Activated CD4-positive, alpha-beta T cell treated with anti-CD3 and anti-CD28 coated beads, Interleukin-2, amount 50 U/mL, for 24 hours (primary cell): ENCODE data around the gene PER3.

Source experiments
- DNase-seq, 2 donors: peaks; one replicate each; pipeline ENCODE4 v3.0.0-alpha.2; 2020; ENCODE audit warnings: low read depth in 1 of 2, low spot score in 1 of 2

The PER3 gene

DNA sequence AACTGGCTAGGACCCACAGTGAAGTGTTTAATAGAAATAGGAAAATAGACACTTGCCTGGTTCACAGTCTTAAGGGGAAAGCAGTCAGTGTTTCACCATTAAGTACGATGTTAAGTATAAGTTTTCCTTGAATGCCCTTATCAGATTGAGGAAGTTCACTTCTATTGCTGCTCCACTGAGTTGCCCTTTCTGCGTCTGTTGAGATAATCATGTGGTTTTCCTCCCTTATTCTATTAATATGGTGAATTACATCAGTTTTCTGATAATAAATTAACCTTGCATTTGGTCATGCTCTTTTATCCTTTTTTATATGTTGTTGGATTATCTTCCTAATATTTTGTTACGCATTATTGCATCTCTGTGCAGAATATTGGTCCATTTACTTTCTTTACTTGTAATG is 47.4 kb downstream of the PER3 start:
- DNase-seq, result no peak

DNA sequence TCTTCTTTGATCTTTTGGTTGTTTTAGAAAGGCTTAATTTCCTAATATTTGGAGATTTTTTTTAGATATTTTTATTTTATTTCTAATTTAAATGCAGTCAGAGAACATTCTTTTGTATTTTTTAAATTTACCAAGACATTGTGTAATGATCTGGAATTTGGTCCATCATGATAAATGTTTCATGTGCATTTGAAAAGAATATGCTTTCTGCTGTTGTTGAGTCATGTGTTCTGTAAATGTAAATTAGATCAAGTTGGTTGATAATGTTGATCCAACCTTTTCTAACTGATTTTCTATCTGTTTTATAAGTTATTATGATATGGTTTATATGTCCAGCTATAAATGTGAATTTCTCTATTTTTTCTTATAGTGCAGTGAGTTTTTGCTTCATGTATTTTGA is 48.9 kb downstream of the PER3 start:
- no peak for DNase-seq

DNA sequence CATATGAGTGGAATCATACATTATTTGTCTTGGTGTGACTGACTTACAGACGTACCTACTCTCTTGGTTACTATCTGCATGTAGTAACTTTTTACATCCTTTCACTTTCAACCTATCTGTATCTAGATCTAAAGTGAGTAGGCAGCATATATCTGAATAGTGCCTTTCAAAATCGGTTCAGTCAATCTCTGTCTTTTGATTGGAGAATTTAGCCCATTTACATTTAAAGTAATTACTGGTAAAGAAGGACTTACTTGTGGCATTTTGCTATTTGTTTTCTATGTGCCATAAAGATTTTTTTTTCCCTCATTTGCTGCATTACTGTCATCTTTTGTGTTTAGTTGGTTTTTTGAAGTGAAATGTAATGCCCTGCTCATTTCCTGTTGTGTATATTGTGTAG is 54.6 kb downstream of the PER3 start:
- DNase-seq, result no peak

DNA sequence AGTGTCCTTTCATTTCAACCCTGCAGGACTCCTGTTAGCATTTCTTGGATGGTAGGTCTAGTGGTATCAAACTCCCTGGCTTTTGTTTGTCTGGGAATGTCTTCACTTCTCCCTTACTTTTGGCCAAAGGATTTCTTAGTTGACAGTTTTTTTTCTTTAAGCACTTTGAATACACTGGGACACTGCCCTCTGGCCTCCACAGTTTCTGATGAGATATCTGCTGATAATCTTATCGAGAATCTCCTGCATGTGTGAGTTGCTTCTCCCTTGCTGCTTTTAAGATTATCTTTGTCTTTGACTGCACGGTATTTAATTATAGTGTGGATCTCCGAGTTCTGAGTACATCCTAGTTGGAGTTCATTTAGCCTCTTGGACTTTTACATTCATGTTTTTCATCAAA is 55.4 kb downstream of the PER3 start:
- DNase-seq, result no peak

DNA sequence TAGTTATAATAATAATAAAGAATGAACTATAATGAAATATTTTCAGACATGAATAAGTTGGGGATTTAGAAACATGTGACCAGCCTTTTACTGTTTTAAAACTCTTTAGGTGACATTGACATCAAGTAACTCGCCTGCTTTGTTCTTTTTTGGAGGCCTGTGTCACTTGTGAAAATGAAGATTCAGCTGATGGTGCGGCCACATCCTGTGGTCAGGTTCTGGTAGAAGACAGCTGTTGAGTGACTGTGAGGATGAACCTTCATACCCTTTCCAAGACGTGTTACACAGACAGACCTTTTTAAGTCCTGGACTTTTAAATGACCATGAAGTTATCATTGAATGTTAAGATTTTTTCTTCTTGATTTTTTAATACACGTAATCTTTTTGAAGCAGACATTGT is 58.4 kb downstream of the PER3 start:
- no peak for DNase-seq

DNA sequence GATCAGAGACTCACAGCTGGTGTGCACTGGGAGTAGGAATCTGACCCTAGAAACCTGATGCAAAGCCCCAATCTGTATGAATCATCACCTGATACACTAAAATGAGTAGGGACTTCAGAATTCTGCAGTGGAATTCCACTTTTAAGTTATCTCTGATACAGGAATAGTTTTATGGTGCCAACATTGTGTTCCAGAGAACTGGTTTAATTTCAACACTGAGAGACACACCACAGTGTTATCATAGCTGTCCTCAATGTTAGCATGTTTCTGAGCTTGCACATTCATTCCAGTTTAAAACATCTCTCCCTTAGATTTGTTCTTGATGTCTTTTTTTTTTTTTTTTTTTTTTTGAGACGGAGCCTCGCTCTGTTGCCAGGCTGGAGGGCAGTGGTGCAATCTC is 61.7 kb downstream of the PER3 start:
- DNase-seq, result no peak

DNA sequence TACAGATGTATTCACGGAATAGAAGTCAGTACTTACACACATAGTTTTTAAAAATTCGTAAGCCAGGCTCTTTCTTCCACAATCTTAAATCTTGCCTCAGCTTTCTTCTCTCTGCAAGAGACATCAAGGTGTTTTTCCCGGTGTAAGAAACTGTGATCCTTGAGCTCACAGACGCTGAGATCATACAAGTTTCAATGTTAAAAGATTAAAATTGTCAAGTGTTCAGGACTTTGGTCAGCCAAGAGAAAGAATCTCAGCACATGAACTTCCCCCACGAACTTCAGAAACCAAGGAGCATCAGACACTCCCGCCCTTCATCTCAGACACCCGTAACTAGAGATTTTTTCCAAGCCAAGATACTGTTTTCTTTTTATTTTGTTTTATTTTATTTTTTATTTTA is 62.6 kb downstream of the PER3 start:
- DNase-seq, result no peak

DNA sequence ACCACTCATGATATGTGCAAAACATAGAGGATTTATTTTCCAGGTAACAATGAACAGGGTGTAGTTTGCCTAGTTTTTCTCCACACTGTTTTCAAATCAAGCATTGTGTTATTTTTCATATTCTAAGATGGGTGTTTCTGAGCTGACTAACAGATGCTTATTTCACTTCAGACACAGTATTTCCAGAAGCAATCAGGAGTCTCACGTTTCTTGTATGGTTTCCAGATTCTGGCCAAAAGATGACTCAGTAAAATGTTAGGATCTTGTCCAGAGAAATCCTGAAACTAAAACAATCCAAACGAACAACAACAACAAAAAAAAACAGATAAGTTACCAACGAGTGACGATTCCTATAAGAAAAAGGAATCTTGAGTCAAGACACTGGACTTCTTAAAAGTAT is 63.5 kb downstream of the PER3 start:
- no peak for DNase-seq

DNA sequence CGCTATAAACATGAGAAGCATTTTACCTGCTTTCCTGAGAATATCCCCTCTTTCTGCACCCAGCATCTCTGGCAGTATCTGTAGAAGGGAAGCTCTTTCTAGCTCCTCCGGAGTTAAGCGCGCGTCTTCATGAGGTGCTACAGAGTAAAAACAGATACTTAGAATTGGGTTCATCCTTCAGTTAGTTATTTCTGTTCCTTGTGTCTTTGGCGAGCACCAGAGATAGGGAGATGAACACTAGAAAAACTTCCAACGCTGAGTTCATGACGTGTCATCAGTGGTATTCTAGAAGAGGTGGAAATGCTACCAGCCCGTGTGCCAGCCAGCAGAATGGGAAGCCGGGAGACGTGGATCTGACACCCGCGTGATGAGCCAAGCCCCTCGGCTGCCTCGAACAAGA is 66.7 kb downstream of the PER3 start:
- DNase-seq, result no peak

DNA sequence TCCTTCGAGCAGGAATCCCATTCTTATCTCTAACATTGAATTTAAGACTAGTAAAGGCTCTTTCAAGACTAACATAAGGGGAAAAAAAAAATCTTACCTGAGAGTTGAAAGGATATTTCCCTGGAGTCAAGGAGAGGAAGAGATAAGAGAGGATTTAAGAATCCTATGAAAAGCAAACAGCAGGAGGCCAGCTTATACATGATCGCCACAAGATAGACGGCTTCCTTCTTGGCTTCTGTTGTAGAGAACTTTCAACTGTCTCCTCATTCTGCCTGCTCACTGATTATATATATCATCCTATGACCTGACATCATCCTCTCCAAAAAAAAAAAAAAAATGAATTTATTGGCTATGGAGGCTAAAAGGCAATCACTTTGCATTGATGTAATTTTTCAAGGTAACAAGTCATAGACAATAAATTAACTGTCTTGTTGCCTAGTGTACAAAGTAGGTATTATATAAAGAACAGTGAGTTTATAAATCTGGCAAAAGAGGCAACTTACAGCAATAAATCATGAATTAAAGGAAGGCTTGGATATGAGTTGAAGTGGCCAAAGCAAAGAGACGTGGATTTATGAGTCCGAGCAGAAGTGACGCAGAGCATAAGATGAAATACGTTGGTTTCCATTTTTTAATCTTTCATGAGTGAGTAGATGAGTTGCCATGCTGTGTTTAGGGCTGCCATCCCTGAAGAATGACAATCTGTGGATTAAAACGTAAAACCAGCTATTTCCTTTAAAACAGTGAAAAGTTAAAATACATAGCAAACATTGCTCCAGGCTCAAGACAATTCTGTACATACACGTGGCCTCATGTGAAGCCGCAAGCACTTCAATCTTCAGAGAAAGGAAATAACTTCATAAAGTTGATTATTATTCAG is 69.0 kb downstream of the PER3 start, which contains the start of gene UTS2:
Gene UTS2, minus strand, starts transcription at position 262 of the 880 bp plus-strand sequence. Its CDS starts 62 bp downstream, at position 200.
- DNase-seq, result no peak

DNA sequence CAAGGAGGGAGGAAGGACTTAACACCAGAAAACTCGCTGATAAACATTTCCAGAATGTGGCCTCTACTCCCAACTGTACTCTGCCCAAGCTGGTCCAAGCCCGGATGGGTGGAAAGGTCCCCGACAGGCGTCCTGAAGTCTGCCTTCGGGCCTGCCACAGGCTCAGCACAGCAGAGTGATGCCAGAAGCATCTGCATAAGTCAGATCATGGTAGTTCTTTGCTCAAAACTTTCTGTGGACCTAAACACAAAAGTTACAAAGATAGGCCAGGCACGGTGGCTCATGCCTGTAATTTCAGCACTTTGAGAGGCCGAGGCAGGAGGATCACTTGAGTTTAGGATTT is 69.6 kb downstream of the PER3 start:
- no peak for DNase-seq

DNA sequence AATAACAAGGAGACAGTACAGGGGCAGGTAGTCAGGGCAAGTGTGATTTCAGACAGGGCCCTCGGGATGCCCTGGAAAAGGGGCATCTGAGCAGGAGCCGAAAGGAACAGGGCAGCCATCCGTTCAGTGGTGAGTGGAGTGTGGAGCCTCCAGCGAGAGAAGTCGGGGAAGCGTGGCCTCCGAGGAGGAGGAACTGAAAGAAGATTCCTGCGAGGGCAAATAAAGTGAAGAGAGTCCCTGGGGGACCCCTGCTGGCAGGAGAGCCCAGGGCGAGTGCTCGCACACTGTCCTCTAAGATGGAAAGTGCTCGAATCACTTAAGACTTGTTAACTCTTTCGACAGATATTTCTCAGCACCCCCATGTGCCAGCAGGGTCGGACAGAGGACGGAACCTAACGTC is 72.3 kb downstream of the PER3 start:
- DNase-seq, result no peak

DNA sequence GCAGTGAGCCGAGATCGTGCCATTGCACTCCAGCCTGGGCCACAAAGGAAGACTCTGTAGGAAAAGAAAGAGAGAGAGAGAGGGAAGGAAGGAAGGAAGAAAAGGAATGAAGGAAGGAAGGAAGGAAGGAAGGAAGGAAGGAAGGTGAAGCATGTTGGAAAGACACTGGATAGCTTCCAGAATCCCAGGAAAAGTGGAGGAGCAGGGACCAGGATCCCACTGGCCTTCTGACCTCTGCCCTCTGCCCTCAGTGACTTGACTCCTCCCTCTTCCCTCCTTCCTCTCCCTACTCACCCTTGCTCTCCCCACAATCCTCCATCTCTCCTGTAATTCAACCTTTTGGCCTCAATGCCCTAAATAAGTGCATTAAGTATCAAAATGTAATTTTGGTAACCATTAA is 72.9 kb downstream of the PER3 start:
- DNase-seq, result no peak

DNA sequence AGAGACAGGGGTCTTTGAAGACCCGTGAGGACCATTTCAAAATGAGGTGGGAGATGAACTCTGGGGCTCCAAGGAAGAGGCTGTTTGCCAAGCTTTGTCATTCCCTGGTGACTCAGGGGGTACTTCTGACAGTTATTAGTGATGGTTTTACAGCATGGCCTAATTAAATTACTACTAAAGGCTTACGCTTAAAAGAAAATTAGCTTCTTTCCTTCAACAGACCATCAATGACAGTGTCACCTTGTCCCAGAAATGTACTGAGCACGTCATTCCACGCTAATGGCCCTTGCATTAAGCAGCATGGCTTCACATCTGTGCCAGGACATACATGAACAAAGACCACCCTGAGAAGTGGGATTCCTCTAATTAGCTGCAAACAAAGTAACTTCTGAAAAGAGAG is 73.9 kb downstream of the PER3 start:
- no peak for DNase-seq

DNA sequence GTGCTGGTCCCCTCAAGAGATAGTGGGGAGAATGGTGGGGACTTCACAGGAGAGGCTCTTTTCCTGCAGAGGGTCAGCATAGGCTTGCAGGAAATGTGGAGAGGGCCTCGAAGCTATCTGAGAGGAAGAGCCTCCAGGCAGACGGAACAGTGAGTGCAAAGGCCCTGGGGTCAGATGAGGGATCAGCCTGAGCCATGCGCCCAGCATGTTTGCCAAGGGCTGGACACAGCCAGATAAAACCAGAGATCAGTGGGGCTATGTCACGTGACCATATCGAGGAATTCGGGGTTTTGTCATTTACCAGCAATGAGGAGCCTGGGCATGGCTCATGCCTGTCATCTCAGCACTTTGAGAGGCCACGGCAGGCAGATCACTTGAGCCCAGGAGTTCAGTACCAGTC is 75.3 kb downstream of the PER3 start:
- DNase-seq, result no peak

DNA sequence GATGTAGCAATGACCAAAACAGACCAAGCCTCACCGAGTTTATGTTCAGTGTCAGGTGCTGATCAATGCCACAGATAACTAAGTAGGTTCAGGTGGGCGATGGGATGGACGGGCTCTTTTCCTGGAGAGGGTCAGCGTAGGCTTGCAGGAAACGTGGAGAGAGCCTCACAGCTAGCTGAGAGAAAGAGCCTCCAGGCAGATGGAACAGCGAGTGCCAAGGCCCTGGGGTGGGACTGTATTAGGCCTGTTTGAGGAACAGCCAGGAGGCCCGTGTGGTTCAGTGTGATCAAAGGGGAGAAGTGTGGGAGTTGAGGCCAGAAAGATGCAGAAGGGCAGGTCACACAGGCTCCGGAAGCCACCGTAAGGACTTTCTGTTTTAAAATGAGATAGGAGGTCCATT is 76.0 kb downstream of the PER3 start:
- DNase-seq, result no peak

DNA sequence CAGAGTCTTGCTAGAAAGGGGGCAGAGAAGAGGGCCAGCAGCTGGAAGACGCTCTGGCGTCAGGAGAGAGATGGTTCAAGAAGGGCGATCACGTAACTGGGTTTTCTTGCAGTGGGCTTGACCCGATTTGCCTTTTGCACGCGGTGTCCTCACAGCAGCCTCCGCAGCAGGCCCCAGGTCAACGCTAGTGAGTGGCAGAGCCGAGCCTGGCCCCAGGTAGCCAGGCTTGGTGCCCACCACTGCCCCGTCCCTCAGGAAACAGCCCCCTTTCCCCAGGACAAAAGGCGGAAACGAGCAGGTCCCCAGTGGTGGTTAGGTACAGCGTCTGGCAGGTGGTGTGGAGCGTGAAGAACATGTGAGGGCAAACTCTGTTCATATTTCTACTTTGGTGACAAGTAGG is 77.4 kb downstream of the PER3 start:
- DNase-seq, result no peak

DNA sequence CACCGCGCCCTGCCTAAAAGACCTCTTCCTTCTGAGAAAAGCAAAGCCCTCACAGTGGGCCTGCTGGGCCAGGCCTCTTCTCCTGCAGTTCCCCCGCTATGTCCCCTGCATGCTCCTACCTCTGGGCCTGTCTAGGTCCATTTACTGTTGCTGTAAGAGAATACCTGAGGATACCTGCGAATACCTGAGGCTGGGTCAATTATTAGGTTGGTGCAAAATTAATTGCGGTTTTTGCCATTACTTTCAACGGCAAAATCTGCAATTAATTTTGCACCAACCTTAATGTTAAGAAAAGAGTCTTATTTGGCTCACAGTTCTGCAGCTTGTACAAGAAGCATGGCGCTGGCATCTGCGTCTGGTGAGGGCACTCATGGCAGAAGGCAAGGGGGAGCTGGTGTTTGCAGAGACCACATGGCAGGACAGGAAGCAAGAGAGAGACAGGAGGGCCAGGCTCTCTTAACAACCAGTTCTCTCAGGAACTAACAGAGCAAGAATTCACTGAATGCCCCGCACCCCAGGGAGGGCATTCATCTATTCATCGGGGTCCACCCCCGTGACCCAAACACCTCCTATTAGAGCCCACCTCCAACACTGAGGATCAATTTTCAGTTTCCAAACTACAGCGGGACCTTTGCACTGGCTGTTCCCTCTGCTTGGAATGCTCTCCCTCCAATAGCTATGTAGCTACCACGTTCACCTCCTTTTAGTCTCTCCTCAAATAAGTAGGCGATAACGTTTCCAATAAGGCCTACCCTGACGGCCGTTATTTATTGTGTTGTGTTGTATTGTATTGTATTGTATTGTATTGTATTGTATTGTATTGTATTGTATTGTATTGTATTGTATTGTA is 78.3 kb downstream of the PER3 start:
- DNase-seq, result no peak

DNA sequence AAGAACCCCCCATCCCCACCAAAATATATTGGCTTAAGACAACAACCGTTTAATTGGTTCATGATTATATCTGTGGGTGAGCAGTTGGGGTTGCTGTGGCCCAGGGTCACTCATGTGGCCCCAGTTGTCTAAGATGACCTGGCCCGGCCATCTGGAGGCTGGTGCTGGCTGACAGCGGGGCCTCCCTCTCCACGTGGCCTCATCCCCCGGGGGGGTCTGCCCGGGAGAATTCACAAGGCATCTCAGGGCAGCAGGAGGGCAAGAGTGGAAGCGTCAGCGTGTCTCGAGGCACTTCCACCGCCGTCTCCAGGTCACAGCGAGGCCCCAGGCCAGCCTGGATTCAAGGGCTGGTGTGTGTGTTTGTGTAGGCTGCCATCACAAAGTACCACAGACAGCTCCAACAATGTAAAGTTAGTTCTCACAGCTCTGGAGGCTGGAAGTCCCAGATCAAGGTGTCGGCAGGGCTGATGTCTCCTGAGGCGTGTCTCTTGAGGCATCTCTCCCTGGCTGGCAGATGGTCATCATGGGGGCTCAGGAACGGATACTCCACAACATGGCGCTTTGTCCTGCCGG is 79.8 kb downstream of the PER3 start:
- DNase-seq, result no peak

DNA sequence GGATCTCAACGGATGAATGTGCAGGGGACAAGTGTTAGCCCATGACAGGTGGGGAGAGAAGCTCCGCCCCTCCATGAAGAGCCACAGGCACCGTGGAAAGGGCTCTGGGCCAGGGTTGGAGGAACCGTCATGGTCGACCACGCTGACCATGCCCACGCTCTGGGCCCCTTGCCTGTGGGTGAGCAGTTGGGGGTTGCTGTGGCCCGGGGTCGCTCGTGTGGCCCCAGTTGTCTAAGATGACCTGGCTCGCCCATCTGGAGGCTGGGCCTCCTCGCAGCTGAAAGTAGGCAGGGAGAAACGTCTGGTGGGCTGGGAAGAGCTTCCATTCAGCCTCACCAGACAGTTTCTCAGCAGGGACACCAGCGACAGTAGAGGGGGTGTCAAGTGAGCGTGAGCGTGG is 81.9 kb downstream of the PER3 start:
- DNase-seq, result no peak

DNA sequence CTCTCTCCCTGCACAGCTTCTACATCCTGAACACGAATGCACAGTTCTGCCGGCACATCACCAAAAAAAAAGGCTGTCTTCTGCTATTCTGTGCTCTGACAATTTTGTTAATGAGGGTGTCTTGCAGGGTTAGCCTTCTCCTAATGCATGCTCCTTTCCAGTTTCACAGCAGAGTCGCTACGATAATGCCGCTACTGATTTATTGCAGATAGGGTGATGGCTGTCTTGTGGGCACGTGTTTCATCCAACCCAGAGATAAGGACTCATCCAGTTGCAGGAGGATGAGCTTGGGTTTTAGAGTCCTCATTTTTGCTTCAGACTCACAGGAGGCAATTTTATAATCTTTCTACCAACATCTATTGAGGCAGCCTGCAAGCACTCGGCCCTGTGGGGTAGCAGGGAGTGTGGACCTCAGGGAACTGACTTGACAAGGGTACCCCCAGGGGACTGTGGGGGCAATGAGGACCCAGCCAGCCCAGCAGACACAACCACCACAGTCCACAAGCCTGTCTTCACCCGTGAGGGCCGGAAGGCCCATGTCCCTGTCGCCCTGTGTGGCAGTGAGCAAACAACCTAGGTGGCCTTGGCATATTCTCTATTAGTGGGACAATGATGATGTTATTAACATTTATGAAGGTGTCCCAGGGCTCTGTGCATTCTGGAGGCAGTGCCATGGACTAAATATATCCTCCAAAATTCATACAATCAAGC is 84.1 kb downstream of the PER3 start:
- no peak for DNase-seq
